ENCODE results near the gene LRMDA. TPM values are rescaled to one million over a fixed set of nuclear protein-coding genes. Genes with fewer than 3 reads are reported as not detected.
"Not testable (repeated sequence)": the region's sequence is repeated elsewhere in the genome, so short reads cannot be mapped to it uniquely, and the experiment has no call there.

LRMDA gene
- total and polyA plus RNA-seq, 7 donors: 1.0 to 5.7 (median 2.5) TPM

GRCh38 chr10:76523791-76524351, 1092.4 kb downstream of the LRMDA start:
- Histone ChIP-seq H3K36me3 (ENCODE audit: insufficient read depth in 1 of 2, low read depth in 1 of 2) (no peaks in the 10 kb centered on the region), H3K4me3 (no peak overlapping the region), H3K27me3 (ENCODE audit: insufficient read depth in 3 of 3, low read length in 2 of 3) (no peaks in the 10 kb centered on the region), H3K27ac (no peak overlapping the region), H3K4me1 (no peaks in the 10 kb centered on the region), H3K9me3 (no peaks in the 10 kb centered on the region)
- DNase-seq (no peak), ATAC-seq (no peak)
- intact Hi-C loops (cut with DNase I): no loop called here
- TF ChIP-seq CTCF (IDR thresholded peaks at IDR 0.05): no peak
- WGBS, 3 donors: 71 to 74% (median 71%) methylated on average over 12 of the region's 12 CpGs

GRCh38 chr10:76526833-76527232, 1095.4 kb downstream of the LRMDA start:
- H3K36me3 ChIP-seq (ENCODE audit: insufficient read depth in 1 of 2, low read depth in 1 of 2); H3K27me3 ChIP-seq (ENCODE audit: insufficient read depth in 3 of 3, low read length in 2 of 3); ATAC-seq; H3K9me3 ChIP-seq; H3K4me3 ChIP-seq; DNase-seq; intact Hi-C loops (cut with DNase I); H3K27ac ChIP-seq; H3K4me1 ChIP-seq: not testable (repeated sequence)
- WGBS, 3 donors: 90 to 99% (median 93%) methylated on average over 4 of the region's 4 CpGs

GRCh38 chr10:76540331-76540730, 1108.9 kb downstream of the LRMDA start:
- Histone ChIP-seq H3K4me3 (no peak overlapping the region), H3K4me1 (no peaks in the 10 kb centered on the region), H3K27ac (no peak overlapping the region), H3K9me3 (no peaks in the 10 kb centered on the region), H3K27me3 (ENCODE audit: insufficient read depth in 3 of 3, low read length in 2 of 3) (no peaks in the 10 kb centered on the region), H3K36me3 (ENCODE audit: insufficient read depth in 1 of 2, low read depth in 1 of 2) (no peaks in the 10 kb centered on the region)
- WGBS, 3 donors: 52 to 62% (median 52%) methylated on average over 5 of the region's 5 CpGs
- DNase-seq (no peak), ATAC-seq (no peak)
- intact Hi-C loops (cut with DNase I): loop anchor here (10.0 kb wide), 3 partner anchors 236 to 1136 kb away; partner anchors contain the start of gene ZNF503 (in 1 of the 2)
- TF ChIP-seq CTCF (IDR thresholded peaks at IDR 0.05): no peak

GRCh38 chr10:76540786-76541185, 1109.4 kb downstream of the LRMDA start:
- 80 to 92% (median 86%) methylated on average over 3 of the region's 3 CpGs for WGBS, 3 donors

GRCh38 chr10:76541852-76542251, 1110.4 kb downstream of the LRMDA start:
- Histone ChIP-seq H3K27me3 (ENCODE audit: insufficient read depth in 3 of 3, low read length in 2 of 3) (no peaks in the 10 kb centered on the region), H3K36me3 (ENCODE audit: insufficient read depth in 1 of 2, low read depth in 1 of 2) (no peaks in the 10 kb centered on the region), H3K4me1 (no peaks in the 10 kb centered on the region), H3K27ac (no peak overlapping the region), H3K4me3 (no peak overlapping the region), H3K9me3 (no peaks in the 10 kb centered on the region)
- TF ChIP-seq CTCF (IDR thresholded peaks at IDR 0.05): no peak
- no peak for DNase-seq
- ATAC-seq: no peak
- intact Hi-C loops (cut with DNase I): loop anchor here (10.0 kb wide), 3 partner anchors 237 to 1137 kb away; partner anchors contain the start of gene ZNF503 (in 1 of the 2)
- WGBS, 3 donors: 83 to 90% (median 86%) methylated on average over 5 of the region's 5 CpGs

More at GRCh38 chr10:76540786-76541185, 1109.4 kb downstream of the LRMDA start:
- Histone ChIP-seq H3K36me3 (ENCODE audit: insufficient read depth in 1 of 2, low read depth in 1 of 2) (no peaks in the 10 kb centered on the region), H3K27me3 (ENCODE audit: insufficient read depth in 3 of 3, low read length in 2 of 3) (no peaks in the 10 kb centered on the region), H3K9me3 (no peaks in the 10 kb centered on the region), H3K4me3 (no peak overlapping the region), H3K4me1 (no peaks in the 10 kb centered on the region), H3K27ac (no peak overlapping the region)
- DNase-seq: no peak
- no peak for ATAC-seq
- TF ChIP-seq CTCF (IDR thresholded peaks at IDR 0.05): no peak
- intact Hi-C loops (cut with DNase I): loop anchor here (10.0 kb wide), 3 partner anchors 236 to 1136 kb away; partner anchors contain the start of gene ZNF503 (in 1 of the 2)
